ENCODE data around the gene NAA60. TPM values are rescaled to one million over a fixed set of nuclear protein-coding genes. Genes with fewer than 3 reads are reported as not detected.

NAA60 gene
- total and polyA plus RNA-seq, 2 experiments from 2014 or later: 32.4 to 36.5 TPM

DNA sequence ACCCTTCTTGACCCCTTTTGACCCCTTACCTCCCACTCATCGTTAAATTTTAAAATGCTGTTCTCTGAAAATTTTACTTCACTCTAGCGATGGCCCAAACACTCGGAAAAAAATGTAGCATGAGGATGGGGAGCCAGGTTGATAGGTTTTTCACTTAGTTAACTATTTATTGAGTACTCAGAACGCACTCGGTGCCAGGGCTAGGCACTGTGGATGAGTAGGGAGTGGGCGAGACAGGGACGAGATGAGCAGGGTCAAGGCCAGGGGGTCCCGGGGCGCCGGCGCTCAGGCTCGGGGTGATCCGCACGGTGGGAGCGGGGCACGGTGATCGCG lies 43.1 kb upstream of the NAA60 start (continued):
- TF ChIP-seq, protein P1, sequence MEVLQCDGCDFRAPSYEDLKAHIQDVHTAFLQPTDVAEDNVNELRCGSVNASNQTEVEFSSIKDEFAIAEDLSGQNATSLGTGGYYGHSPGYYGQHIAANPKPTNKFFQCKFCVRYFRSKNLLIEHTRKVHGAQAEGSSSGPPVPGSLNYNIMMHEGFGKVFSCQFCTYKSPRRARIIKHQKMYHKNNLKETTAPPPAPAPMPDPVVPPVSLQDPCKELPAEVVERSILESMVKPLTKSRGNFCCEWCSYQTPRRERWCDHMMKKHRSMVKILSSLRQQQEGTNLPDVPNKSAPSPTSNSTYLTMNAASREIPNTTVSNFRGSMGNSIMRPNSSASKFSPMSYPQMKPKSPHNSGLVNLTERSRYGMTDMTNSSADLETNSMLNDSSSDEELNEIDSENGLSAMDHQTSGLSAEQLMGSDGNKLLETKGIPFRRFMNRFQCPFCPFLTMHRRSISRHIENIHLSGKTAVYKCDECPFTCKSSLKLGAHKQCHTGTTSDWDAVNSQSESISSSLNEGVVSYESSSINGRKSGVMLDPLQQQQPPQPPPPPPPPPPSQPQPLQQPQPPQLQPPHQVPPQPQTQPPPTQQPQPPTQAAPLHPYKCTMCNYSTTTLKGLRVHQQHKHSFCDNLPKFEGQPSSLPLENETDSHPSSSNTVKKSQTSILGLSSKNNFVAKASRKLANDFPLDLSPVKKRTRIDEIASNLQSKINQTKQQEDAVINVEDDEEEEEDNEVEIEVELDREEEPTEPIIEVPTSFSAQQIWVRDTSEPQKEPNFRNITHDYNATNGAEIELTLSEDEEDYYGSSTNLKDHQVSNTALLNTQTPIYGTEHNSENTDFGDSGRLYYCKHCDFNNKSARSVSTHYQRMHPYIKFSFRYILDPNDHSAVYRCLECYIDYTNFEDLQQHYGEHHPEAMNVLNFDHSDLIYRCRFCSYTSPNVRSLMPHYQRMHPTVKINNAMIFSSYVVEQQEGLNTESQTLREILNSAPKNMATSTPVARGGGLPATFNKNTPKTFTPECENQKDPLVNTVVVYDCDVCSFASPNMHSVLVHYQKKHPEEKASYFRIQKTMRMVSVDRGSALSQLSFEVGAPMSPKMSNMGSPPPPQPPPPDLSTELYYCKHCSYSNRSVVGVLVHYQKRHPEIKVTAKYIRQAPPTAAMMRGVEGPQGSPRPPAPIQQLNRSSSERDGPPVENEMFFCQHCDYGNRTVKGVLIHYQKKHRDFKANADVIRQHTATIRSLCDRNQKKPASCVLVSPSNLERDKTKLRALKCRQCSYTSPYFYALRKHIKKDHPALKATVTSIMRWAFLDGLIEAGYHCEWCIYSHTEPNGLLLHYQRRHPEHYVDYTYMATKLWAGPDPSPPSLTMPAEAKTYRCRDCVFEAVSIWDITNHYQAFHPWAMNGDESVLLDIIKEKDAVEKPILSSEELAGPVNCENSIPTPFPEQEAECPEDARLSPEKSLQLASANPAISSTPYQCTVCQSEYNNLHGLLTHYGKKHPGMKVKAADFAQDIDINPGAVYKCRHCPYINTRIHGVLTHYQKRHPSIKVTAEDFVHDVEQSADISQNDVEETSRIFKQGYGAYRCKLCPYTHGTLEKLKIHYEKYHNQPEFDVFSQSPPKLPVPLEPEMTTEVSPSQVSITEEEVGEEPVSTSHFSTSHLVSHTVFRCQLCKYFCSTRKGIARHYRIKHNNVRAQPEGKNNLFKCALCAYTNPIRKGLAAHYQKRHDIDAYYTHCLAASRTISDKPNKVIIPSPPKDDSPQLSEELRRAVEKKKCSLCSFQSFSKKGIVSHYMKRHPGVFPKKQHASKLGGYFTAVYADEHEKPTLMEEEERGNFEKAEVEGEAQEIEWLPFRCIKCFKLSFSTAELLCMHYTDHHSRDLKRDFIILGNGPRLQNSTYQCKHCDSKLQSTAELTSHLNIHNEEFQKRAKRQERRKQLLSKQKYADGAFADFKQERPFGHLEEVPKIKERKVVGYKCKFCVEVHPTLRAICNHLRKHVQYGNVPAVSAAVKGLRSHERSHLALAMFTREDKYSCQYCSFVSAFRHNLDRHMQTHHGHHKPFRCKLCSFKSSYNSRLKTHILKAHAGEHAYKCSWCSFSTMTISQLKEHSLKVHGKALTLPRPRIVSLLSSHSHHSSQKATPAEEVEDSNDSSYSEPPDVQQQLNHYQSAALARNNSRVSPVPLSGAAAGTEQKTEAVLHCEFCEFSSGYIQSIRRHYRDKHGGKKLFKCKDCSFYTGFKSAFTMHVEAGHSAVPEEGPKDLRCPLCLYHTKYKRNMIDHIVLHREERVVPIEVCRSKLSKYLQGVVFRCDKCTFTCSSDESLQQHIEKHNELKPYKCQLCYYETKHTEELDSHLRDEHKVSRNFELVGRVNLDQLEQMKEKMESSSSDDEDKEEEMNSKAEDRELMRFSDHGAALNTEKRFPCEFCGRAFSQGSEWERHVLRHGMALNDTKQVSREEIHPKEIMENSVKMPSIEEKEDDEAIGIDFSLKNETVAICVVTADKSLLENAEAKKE (CRISPR knock-in tag; IDR thresholded peaks at IDR 0.05): no peak
- TF ChIP-seq, protein P2, sequence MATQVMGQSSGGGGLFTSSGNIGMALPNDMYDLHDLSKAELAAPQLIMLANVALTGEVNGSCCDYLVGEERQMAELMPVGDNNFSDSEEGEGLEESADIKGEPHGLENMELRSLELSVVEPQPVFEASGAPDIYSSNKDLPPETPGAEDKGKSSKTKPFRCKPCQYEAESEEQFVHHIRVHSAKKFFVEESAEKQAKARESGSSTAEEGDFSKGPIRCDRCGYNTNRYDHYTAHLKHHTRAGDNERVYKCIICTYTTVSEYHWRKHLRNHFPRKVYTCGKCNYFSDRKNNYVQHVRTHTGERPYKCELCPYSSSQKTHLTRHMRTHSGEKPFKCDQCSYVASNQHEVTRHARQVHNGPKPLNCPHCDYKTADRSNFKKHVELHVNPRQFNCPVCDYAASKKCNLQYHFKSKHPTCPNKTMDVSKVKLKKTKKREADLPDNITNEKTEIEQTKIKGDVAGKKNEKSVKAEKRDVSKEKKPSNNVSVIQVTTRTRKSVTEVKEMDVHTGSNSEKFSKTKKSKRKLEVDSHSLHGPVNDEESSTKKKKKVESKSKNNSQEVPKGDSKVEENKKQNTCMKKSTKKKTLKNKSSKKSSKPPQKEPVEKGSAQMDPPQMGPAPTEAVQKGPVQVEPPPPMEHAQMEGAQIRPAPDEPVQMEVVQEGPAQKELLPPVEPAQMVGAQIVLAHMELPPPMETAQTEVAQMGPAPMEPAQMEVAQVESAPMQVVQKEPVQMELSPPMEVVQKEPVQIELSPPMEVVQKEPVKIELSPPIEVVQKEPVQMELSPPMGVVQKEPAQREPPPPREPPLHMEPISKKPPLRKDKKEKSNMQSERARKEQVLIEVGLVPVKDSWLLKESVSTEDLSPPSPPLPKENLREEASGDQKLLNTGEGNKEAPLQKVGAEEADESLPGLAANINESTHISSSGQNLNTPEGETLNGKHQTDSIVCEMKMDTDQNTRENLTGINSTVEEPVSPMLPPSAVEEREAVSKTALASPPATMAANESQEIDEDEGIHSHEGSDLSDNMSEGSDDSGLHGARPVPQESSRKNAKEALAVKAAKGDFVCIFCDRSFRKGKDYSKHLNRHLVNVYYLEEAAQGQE (IDR thresholded peaks at IDR 0.05; ENCODE audit: unreplicated experiment): no peak
- TF ChIP-seq POLR2AphosphoS5 (IDR thresholded peaks at IDR 0.05; ENCODE audit: low read depth): no peak
- TF ChIP-seq ZNF331 (CRISPR knock-in tag; IDR thresholded peaks at IDR 0.05; ENCODE audit: low read depth): no peak
- no peak for TF ChIP-seq JUNB (IDR thresholded peaks at IDR 0.05; ENCODE audit: unreplicated experiment)

Measured in GM23338 (cell line).